HG03066 (cell line): ENCODE data around the gene SLC8A2.
"Not testable (repeated sequence)": the region's sequence is repeated elsewhere in the genome, so short reads cannot be mapped to it uniquely, and the experiment has no call there.

Experiments used
- ATAC-seq: cut with Tn5 transposase; IDR thresholded peaks from one replicate; pipeline ENCODE4 v1.9.1; 2021; ENCODE audit warnings: low read depth; ENCODE audit not compliant: unreplicated experiment

Gene SLC8A2

DNA sequence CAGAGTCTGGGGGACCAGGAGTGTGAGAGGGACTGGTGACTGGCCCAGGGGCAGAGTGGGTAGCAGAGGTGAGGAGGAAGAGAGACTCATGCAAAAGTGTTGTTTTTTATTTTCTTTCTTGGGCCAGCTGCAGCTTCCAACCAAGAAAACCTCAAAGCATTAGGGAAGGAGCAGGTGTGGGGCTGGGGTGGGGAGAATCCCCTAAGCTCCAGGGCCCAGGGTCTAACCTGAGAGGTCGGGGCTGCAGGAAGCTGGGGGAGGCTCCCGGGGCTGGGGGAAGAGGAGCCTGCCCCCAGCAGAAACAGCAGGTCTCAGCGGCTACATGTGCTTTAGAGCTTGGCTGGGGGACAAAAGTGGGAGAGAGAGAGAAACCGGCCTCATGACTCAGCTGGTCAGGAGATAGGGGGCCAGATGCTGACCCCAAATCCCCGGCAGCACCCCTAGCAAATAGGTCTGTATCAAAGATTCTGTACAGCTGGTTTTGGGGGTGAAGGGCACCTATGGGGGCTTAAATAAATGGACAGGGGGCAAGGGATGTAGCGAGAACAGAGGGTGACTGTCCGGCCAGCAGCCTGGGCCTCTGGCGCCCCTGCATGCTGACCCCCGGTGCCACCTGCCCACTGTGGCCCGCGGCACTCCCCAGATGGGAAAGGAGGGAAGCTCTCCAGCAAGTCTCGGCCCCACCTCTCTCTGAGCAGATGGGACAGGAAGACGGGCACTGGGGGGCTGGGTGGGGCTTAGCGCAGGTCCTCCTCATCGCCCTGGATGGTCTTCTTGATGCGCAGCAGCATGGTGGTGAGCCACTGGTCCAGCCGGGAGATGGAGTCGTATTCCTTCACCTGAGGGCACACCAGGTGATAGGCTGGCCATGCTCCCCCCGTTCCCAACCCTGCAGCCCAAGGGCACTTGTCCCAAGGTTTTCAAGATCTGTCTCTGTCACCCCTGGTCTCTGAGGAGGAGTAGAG lies 16.1 kb upstream of the SLC8A2 start:
- ATAC-seq = no peak

DNA sequence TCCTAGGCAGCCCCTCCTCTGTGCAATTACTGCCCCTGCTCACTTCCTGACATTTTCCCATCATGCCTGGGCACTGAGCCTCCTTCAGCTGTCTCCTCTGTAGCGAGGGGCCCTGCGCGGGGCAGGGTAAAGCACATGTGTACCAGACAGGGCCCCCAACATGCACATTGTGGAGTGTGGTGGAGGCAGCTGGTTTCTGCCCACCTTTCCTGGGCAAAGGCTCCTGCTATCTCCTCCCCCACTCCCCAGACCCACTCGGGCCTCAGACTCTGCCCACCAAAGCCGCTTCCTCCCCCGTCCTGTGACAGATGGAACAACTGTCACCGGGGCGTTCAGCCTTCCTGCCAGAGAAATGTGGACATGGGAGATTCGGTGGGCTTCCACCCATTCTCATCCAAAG lies 15.2 kb upstream of the SLC8A2 start:
- no peak for ATAC-seq

DNA sequence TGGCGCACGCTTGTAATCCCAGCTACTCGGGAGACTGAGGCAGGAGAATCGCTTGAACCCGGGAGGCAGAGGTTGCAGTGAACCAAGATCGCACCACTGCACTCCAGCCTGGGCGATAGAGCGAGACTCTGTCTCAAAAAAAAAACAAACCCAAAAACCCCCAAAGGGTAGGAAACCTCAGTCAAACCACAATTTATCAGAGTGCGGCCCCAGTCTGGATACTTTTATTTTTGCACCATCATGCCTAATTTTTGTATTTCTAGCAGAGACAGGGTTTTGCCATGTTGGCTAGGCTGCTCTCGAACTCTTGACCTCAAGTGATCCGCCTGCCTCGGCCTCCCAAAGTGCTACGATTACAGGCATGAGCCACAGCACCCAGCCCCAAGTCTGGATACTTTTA lies 14.5 kb upstream of the SLC8A2 start:
- ATAC-seq = not testable (repeated sequence)

DNA sequence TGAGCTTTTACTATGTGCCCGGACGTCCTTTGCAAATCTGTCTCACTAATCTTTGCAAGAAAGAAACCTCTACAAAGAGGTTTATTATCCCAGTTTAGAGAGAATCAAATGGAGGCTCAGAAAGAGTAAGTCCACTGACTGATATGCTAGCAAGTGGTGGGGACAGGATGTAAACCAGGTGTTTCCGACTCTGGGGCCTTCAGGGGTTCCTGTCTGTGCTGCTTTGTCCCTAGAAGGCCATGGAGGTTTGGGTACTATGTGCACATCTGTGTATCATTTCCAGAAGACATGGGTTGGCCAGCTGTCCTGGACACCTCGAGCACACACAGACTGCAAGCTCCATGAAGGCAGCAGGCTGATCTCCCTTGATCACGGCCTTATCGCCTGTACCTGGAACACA lies 13.5 kb upstream of the SLC8A2 start:
- no peak for ATAC-seq

DNA sequence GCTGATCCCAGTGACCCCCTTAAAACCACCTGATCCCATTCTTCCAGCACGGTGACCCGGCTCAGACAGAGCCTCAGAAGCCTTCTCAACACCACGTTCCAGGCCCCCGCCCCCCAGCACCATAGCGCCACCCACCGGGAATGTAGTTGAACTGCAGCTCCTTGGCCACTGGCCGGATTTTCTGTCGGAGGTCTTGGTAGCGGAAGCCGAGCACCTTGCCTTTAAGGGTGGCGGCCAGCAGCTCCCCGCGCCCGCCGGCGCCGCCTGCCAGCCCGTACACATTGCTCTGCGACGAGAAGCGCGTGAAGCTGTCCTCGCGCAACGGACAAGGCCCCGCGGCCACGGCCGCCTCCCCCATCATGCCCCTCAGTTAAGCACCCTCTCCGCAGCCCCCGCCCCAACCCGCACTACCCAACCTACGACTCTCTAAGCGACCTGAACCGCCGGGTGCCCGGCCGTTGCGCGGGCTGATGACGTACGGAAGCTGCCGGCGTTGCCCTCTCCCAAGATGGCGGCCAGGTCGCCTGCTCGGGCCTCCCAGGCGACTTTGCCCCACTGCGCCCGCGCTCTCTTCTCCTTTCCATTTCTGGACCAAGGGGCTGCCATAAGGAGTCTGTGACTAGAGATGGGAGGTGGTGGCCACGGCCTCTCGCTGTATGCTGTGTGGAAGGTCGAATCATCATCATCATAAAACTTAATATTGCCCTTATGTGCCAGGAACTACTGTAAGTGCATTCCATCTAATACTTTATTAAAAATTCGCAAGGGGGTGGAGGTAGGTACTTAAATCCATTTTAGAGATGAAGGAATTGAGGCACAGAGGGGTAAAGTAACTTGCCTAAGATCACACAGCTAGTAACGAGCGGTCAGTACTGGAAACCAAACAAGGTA lies 12.4 kb upstream of the SLC8A2 start, which contains the start of gene KPTN:
KPTN (minus strand) TSS at position 420 of the 891 bp plus-strand sequence; CDS start at position 361, 59 bp downstream.
- ATAC-seq = peak; percentile 52

DNA sequence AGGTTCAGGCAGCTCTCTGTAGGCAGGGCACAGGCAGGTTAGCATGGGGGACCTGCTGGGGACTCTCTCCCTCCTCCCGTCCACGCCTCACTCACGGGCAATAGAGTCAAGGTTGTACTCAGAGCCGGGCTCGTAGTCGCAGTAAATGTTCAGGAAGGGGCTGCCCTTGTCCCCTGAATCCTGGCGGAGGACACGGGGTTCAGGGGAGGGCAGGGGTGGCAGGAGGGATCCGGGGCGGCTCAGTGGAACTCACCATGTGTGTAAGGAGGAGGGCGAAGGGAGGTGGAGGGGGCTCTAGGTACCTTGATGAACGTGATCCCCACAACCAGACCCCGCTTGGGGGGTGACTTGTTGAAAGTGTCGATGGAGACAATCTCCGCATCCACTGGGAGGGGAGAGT lies 11.5 kb upstream of the SLC8A2 start:
- no peak for ATAC-seq

DNA sequence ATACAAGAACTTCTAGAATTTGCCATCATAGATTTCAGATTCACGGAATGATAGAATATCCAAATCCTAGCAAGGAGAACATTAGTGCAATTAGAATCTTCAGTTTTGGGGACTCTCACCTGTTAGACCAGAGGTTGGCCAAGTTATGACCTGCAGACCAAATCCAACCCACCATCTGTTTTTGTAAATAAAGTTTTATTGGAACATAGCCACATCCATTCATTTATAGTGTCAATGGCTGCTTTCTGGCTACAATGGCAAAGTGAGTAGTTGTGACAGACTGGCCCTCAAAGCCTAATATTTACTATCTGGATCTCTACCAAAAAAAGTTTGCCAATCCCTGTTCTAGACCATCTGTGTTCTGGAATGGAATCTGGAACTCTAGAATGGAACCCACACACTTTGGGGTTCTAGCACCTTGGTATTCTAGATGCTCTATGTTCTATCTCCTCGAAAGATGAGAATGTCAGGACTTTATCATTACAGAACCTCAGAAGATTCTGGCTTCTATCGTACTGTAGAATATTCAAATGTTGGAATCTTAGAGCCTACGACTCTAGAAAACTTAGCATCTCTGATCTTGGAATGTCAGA lies 9.9 kb upstream of the SLC8A2 start:
- no peak for ATAC-seq

DNA sequence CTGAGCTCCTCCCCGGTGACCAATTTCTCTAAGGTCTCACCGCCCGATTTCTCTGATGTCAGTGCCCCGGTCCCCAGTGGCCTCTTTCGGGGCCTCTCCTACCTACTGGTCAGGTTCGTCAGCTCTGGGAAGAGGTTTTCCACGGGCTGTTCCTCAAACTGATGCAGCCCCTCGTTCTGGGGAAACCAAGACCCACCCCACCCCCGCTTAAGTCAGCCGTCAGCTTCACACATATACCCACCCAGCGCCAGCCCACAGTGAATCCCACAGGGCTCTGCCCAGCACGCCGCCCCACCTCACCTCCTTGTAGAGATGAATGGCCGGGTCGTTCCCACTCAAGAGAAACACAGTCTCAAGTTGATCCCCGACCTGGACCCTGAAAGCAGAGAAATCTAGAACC lies 9.0 kb upstream of the SLC8A2 start:
- ATAC-seq = no peak

DNA sequence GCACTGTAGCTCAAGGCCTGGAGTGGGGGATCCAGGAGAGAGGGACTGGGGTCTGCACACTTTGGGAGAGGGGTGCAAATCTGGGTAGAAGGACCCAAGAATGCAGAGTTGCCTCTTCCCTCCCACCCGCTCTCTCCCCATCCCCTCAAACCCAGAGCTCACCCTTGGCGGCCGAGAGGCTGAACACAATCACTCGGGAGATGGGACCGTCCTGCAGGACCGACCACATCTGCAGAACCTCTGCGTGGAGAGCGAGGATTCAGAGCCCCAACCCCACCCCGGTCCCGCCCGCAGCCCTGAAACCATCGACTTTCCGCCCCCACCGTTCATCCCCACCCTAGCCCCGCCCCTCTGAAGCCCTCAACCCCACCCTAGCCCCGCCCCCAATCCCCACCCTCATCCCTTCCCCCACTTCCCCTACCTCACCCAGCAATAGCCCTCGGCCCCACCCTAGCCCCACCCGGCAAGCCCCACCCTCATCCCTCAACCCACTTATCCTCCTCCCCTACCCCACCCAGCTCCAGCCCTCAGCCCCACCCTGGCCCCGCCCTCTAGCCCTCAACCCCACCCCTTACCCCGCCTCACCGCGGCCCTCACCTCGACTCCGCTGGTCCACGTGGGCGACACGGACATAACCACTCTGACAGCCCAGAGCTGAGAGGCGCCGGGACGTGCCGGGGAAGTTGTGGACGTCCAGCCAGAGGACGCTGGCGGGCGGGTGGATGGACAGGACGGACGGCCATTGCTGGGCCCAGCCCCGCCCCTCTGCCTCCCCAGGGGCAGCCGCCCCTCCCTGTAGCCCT lies 8.2 kb upstream of the SLC8A2 start:
- ATAC-seq = no peak

DNA sequence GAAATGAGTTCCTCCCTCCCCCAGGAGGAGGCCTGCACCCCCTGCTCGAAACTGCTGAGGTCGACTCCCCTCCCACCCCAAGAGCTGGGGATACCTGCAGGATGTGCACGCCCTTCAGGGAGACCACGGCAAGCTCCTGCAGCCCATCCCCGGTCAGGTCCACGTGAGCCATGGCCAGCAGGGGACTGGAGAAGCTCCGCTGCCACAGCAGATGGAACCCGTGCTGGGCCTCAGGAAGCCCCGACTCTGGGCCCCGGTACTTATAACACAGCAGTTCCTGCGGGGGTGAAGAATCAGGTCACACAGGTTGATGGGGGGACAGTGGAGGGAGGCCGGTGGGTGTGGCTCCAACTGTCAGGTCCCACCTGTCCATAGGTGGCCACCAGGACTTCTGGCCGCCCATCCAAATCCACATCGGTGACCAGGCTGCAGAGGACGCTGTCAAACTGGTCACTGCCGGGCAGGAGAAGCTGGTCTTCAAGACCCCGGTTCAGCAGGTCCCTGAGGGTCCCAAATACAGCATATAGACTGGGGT lies 4.8 kb upstream of the SLC8A2 start:
- no peak for ATAC-seq

DNA sequence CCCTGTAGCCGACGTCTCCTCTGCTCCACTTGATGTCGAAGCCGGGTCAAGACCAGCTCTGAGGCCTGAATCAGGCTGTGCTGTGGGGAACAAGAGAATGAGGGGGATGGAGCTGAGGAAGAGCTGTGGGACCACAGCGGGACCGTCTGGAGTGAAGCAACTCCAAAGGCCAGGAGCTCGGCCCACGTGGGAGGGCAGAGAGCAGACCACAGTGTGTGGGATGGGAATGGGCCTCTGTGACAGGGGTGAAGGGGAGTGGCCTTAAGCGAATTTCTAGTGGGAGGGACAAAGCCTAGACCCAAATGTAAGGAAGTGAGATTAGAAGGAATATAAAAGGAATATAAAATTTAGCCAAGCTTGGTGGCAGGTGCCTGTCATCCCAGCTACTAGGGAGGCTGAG lies 3.8 kb upstream of the SLC8A2 start:
- ATAC-seq = no peak

DNA sequence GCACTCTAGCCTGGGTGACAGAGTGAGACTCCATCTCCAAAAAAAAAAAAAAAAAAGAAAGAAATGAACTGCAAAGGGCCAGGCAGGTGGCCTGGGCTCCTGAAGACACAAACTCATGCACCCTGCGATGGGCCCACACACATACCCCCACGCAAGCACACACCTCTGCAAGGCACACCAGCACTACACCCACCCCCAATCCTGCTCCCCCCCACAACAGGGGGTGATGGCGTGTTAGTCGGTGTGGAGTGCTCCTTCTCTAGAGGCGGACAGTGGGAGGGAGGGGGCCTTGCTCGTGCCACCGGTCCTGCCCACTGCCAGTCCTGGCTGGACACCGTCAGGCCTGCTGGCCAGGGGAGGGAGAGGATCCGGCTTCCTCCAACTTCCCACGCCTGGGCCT lies 1.6 kb upstream of the SLC8A2 start:
- no peak for ATAC-seq

DNA sequence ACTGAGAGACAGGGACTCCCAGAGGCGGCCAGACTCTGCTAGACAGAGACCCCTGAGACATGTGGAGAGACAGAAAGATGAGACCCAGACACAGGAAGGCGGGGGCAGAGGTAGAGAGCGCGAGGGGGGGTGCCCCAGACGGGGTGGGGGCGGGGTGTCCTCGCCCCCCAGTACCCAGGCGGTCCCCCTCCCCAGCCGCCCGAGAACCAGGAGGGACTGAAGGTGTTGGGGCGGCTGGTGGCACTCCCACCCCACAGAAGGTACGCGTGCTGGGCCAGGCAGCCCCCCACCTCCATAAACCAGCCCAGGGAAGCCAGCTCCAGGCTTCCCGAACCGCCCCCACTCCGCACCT lies 336 bp downstream of the SLC8A2 start:
- ATAC-seq = no peak

DNA sequence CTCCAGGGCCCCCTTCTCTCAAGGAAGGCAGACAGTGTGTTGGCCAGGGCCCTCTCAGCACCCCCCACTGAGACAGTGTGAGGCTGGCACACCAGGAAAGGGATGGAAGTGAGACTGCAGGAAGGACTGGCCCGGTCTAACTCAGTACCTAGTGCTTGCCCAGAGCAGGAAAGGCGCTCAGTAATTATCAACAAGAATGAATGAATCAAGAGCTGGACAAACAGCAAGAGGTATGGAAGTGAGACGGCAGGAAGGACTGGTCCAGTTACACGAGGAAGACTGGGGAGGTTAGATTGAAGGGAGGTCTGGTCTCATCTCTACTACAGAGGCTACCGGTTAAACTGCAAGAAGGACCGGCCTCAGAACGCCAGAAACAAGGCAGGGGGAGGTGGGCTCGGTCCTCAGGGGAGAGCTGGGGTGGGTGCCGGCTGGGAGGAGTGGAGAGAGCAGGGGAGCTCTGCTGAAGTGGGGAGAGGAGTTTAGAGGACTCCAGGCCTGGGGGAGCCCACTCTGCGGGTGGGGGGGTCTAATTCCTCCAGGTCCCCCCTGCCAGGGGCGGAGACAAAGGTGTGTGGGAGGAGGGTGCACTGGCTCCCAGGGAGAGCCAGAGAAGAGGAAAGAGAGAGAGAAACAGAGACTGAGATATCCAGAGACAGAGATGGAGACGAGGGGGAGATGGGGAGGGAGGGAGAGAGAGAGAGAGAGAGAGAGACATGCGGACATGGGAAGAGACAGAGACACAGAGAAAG lies 1.1 kb downstream of the SLC8A2 start:
- ATAC-seq = no peak

DNA sequence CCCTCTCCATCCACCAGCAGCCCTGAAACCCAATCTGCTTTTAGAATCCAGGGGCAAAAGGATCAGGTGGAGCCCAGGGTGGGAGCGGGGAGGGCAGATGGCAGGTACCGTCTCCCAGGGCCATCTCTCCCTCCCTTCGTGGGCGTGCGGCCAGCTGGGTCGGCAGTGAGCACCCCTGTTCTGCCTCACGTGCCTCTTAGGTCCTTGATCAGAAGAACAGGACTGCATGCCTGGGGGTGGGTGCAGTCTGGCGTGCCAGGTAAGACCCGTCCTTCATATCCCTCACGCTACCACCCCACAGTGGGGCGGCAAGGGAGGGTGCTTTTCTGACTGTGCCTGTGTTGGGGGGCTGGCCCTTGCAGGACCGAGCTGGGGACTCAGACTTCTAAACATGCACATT lies 2.0 kb downstream of the SLC8A2 start:
- no peak for ATAC-seq

DNA sequence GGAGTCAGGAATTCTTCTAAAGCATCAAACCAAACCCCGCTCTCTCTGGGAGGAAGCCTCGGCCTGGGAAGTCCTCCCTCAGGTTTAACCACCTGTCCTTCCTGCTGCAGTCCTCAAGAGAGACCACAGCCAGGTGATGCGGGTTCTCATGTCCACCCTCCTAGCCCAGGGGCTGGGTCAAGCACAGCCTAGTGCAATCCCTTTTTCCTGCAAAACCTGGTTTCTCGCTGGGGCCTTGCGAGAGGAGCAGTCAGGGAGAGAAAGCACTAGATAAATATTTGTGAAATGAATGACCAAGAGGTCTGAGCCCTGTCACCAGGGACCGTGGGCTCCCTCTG lies 2.4 kb downstream of the SLC8A2 start:
- no peak for ATAC-seq

DNA sequence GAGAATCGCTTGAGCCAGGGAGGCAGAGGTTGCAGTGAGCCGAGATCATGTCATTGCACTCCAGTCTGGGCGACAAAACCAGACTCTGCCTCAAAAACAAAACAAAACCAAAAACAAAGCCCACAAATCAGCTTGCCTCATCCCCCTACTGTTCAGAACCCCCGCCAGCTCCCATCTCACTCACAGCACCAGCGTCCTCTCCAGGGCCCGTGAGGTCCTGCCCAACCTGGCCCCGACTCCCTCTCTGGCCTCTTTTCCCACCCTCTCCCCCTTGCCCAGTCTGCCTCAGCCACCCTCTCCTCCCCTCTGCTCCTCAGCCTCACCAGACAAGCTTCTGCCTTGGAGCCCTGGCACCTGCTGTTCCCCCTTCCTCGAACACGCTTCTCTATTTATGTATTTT lies 3.8 kb downstream of the SLC8A2 start:
- ATAC-seq = no peak

DNA sequence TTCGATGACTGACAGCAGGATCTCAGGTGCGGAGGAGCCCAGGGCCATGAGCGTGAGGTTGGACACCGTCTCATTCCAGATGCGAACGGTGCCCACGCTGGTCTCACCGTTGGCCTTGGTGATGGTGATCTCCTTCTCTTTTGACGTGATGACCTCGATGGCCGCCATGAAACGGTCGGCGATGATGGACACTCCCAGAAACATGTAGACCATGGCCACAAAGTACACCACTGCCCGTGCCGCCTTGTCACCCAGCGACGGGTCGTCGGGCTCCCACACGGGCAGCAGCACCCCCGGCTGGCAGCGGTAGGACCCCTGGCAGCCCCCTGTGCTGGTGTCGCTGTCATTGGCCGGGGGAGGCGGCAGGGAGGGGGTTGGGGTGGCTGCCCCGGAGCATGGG lies 5.7 kb downstream of the SLC8A2 start:
- no peak for ATAC-seq

DNA sequence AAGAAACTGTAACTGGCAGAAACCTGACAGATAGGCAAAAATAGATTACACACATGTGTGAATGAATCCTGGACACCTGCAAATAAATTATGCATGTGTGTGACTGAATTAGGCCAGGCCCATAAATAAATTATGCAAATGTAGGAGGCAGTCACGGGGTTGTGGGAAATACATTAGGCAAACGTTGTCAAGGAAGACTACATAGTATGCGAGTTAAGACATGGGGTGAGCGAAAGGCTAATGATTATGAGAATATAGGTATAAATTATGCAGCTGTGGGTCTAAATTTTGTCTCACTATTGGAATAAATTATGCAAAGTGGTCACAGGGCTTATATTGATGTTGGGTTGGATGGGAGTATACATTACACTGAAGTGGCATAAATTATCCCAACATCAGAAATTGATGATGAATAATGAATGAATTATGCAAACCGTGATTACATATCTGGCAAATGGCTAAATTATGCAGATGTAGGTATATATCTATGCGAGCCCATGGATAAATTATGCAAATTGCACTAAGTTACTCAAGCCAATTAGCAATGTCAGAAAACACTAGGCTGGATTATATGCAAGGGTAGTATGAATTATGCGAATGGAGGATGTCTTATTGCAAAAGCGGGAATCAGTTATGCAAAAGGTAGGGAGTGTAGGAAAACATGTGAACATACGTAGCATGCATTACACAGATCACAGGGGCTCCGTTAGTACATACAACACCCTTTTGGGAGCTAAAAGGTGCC lies 6.8 kb downstream of the SLC8A2 start:
- no peak for ATAC-seq
